BE2C (cell line): ENCODE measurements around the gene SBF2.
"Not testable (repeated sequence)": the region's sequence is repeated elsewhere in the genome, so short reads cannot be mapped to it uniquely, and the experiment has no call there.

Source experiments
- DNase-seq: peaks from one replicate; pipeline ENCODE4 v3.0.0-alpha.2; 2020
- H3K27me3 ChIP-seq: fragments of 250-450 bp; sonication (Bioruptor Pico); 2 replicates; pipeline ENCODE4 v1.5.1; 2020; ENCODE audit warnings: mild to moderate bottlenecking
- H3K36me3 ChIP-seq: fragments of 250-450 bp; sonication (Bioruptor Pico); 2 replicates; pipeline ENCODE4 v1.5.1; 2020; ENCODE audit warnings: mild to moderate bottlenecking
- H3K4me1 ChIP-seq: fragments of 250-450 bp; sonication (Bioruptor Pico); 2 replicates; pipeline ENCODE4 v1.5.1; 2020
- H3K4me3 ChIP-seq: 2 replicates; pipeline ENCODE4 v1.5.1; 2011; ENCODE audit warnings: low read depth, low read length
- H3K9me3 ChIP-seq: fragments of 250-450 bp; sonication (Bioruptor Pico); 2 replicates; pipeline ENCODE4 v1.5.1; 2020
- TF ChIP-seq, protein P1 (sequence below): IDR thresholded peaks from 2 replicates; pipeline ENCODE4 v1.5.1; 2012; ENCODE audit warnings: mild to moderate bottlenecking, low read depth, low read length

SBF2 gene

DNA sequence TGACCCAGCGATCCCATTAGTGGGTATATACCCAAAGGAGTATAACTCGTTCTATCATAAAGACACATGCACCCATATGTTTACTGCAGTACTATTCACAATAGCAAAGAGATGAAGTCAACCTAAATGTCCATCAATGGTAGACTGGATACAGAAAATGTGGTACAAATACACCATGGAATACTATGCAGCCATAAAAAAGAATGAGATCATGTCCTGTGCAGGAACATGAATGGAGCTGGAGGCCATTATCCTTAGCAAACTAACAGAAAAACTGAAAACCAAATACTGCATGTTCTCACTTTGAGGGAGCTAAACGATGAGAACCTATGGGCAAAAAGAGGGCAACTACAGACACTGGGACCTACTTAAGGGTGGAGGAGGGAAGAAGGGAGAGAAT is 146.8 kb downstream of the SBF2 start:
- Histone ChIP-seq H3K27me3 (no peaks in the 10 kb centered on the region), H3K36me3 (no peaks in the 10 kb centered on the region), H3K9me3 (no peaks in the 10 kb centered on the region), H3K4me1 (no peaks in the 10 kb centered on the region), H3K4me3 (no peak overlapping the region)
- TF ChIP-seq, protein P1, sequence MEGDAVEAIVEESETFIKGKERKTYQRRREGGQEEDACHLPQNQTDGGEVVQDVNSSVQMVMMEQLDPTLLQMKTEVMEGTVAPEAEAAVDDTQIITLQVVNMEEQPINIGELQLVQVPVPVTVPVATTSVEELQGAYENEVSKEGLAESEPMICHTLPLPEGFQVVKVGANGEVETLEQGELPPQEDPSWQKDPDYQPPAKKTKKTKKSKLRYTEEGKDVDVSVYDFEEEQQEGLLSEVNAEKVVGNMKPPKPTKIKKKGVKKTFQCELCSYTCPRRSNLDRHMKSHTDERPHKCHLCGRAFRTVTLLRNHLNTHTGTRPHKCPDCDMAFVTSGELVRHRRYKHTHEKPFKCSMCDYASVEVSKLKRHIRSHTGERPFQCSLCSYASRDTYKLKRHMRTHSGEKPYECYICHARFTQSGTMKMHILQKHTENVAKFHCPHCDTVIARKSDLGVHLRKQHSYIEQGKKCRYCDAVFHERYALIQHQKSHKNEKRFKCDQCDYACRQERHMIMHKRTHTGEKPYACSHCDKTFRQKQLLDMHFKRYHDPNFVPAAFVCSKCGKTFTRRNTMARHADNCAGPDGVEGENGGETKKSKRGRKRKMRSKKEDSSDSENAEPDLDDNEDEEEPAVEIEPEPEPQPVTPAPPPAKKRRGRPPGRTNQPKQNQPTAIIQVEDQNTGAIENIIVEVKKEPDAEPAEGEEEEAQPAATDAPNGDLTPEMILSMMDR: no peak
- DNase-seq: no peak

DNA sequence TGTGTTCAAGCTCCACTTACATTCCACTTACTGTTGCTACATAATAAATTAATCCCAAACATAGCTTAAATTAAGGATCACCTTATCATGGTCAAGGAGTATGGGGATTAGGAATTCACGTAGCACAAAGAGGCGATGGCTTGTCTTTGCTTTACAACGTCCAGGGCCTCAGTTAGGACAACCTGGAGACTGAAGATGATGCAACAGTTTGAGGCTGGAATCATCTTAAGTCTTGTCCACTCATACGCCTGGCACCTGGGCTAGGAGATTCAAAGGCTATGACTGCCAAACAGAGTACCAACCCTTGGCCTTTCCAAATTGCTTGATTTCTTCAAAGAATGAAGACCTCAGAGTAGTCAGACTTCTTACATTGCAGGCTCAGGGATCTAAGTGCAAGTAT is 149.1 kb downstream of the SBF2 start:
- Histone ChIP-seq H3K4me3 (no peak overlapping the region), H3K4me1 (no peaks in the 10 kb centered on the region), H3K27me3 (no peaks in the 10 kb centered on the region), H3K36me3 (no peaks in the 10 kb centered on the region), H3K9me3 (no peaks in the 10 kb centered on the region)
- TF ChIP-seq, protein P1: no peak
- DNase-seq: no peak

DNA sequence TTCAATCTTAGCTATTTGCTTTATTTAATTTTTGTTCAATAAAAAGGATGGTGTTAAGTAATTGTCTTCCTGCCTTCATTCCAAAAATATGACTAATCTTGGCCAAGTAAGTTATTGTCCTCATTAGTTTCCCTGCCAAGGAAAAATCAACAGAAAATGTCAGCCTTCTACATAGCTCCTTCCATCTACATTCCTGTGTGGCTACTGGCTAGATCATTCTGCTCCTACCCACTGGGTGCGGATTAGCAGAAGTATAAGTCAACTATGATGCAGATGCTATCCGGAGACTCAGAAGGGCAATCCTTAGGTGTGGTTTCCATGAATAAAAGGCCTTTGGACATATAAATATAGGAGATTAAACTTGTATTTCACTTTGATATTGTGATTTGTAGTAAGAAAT is 154.4 kb downstream of the SBF2 start:
- DNase-seq: no peak
- H3K9me3 ChIP-seq: no peaks in the 10 kb centered on the region
- no peaks in the 10 kb centered on the region for H3K4me1 ChIP-seq

DNA sequence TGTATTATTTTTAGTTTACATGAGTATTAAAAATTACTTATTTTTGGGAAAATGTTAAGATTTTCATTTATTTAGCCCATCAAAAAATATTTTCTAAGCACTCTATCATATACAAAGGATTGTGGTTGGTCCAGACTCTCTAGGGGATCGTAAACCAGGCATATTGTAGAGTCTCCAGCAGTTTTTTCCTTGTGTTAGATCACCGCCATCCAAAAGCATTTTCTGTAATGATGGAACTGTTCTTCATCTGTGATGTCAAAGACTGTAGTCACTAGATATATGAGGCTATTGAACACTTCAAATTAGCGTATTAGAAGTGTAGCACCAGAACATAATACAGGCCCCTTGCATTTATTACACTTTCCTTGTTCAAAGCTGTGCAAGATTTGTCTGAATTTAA is 154.9 kb downstream of the SBF2 start:
- TF ChIP-seq, protein P1: no peak

More for the DNA sequence above, 154.4 kb downstream of the SBF2 start:
- Histone ChIP-seq H3K27me3 (no peaks in the 10 kb centered on the region), H3K36me3 (no peaks in the 10 kb centered on the region), H3K4me3 (no peak overlapping the region)
- TF ChIP-seq, protein P1: no peak

DNA sequence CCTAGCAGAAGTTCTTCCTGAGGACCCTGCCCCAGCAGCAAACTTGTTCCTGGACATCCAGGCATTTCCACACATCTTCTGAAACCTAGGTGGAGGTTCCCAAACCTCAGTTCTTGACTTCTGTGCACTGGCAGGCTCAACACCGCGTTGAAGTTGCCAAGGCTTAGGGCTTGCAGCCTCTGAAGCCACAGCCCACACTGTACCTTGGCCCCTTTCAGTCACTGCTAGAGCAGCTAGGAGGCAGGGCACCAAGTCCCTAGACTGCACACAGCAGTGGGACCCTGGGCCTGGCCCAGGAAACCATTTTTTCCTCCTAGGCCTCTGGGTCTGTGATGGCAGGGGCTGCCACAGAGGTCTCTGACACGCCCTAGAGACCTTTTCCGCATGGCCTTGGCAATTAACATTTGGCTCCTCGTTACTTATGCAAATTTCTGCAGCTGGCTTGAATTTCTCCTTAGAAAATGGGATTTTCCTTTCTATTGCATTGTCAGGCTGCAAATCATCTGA is 159.0 kb downstream of the SBF2 start:
- DNase-seq: no peak
- H3K4me1 ChIP-seq: no peaks in the 10 kb centered on the region
- no peak overlapping the region for H3K4me3 ChIP-seq
- TF ChIP-seq, protein P1: no peak
- no peaks in the 10 kb centered on the region for H3K9me3 ChIP-seq
- no peaks in the 10 kb centered on the region for H3K27me3 ChIP-seq
- H3K36me3 ChIP-seq: no peaks in the 10 kb centered on the region

More for the DNA sequence above, 154.9 kb downstream of the SBF2 start:
- no peaks in the 10 kb centered on the region for H3K4me1 ChIP-seq
- H3K9me3 ChIP-seq: no peaks in the 10 kb centered on the region
- DNase-seq: no peak
- H3K36me3 ChIP-seq: no peaks in the 10 kb centered on the region
- H3K27me3 ChIP-seq: no peaks in the 10 kb centered on the region
- no peak overlapping the region for H3K4me3 ChIP-seq

DNA sequence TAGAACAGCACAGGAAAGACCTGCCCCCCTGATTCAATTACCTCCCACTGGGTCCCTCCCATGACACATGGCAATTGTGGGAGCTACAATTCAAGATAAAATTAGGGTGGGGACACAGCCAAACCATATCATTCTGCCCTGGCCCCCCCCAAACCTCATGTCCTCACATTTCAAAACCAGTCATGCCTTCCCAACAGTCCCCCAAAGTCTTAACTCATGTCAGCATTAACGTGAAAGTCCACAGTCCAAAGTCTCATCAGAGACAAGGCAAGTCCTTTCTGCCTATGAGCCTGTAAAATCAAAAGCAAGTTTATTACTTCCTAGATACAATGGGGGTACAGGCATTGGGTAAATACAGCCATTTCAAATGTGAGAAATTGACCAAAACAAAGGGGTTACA is 159.8 kb downstream of the SBF2 start:
- not testable (repeated sequence) for H3K36me3 ChIP-seq, H3K4me1 ChIP-seq, DNase-seq, H3K27me3 ChIP-seq, H3K9me3 ChIP-seq, H3K4me3 ChIP-seq

DNA sequence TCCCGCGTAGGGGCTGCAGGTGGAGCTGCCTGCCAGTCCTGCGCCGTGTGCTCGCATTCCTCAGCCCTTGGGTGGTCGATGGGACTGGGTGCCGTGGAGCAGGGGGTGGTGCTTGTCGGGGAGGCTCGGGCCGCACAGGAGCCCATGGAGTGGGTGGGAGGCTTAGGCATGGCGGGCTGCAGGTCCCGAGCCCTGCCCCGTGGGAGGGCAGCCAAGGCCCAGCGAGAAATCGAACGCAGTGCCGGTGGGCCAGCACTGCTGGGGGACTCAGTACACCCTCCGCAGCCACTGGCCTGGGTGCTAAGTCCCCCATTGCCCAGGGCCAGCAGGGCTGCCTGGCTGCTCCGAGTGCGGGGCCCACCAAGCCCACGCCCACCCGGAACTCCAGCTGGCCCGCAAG is 160.8 kb downstream of the SBF2 start:
- H3K27me3 ChIP-seq, H3K4me3 ChIP-seq, DNase-seq, H3K4me1 ChIP-seq, H3K36me3 ChIP-seq, H3K9me3 ChIP-seq: not testable (repeated sequence)
